ENCODE measurements around the gene SLC35E2B.

The SLC35E2B gene

GRCh38 chr1:1629430-1630190, 63.0 kb downstream of the SLC35E2B start:
- TF ChIP-seq MYC (IDR thresholded peaks at IDR 0.05; ENCODE audit: low read depth, low read length) = no peak
- no peak for TF ChIP-seq POLR2A (IDR thresholded peaks at IDR 0.05; ENCODE audit: extremely low read depth, insufficient read length)
- no peak for TF ChIP-seq MAX (IDR thresholded peaks at IDR 0.05; ENCODE audit: low read depth, low read length)
- no peak overlapping the region for H3K4me3 ChIP-seq (ENCODE audit: low read depth, low read length)
- no peak for DNase-seq (ENCODE audit: low read depth)

GRCh38 chr1:1628754-1629429, 63.7 kb downstream of the SLC35E2B start:
- DNase-seq (ENCODE audit: low read depth) = no peak
- H3K4me3 ChIP-seq (ENCODE audit: low read depth, low read length) = no peak overlapping the region
- no peak for TF ChIP-seq CTCF (IDR thresholded peaks at IDR 0.05; ENCODE audit: low read depth, low read length)
- no peak for TF ChIP-seq MYC (IDR thresholded peaks at IDR 0.05; ENCODE audit: low read depth, low read length)
- TF ChIP-seq MAX (IDR thresholded peaks at IDR 0.05; ENCODE audit: low read depth, low read length) = no peak
- TF ChIP-seq POLR2A (IDR thresholded peaks at IDR 0.05; ENCODE audit: extremely low read depth, insufficient read length) = no peak

GRCh38 chr1:1627829-1628753, 64.5 kb downstream of the SLC35E2B start:
- DNase-seq (ENCODE audit: low read depth) = no peak
- TF ChIP-seq MAX (IDR thresholded peaks at IDR 0.05; ENCODE audit: low read depth, low read length) = no peak
- TF ChIP-seq POLR2A (IDR thresholded peaks at IDR 0.05; ENCODE audit: extremely low read depth, insufficient read length) = no peak
- TF ChIP-seq CTCF (IDR thresholded peaks at IDR 0.05; ENCODE audit: low read depth, low read length) = no peak
- TF ChIP-seq MYC (IDR thresholded peaks at IDR 0.05; ENCODE audit: low read depth, low read length) = no peak
- no peak overlapping the region for H3K4me3 ChIP-seq (ENCODE audit: low read depth, low read length)

GRCh38 chr1:1627261-1627828, 65.2 kb downstream of the SLC35E2B start:
- TF ChIP-seq POLR2A (IDR thresholded peaks at IDR 0.05; ENCODE audit: extremely low read depth, insufficient read length) (no peak), CTCF (IDR thresholded peaks at IDR 0.05; ENCODE audit: low read depth, low read length) (no peak), MAX (IDR thresholded peaks at IDR 0.05; ENCODE audit: low read depth, low read length) (no peak), MYC (IDR thresholded peaks at IDR 0.05; ENCODE audit: low read depth, low read length) (no peak)
- DNase-seq (ENCODE audit: low read depth) = no peak
- no peak overlapping the region for H3K4me3 ChIP-seq (ENCODE audit: low read depth, low read length)

GRCh38 chr1:1626207-1627141, 66.1 kb downstream of the SLC35E2B start:
- no peak overlapping the region for H3K4me3 ChIP-seq (ENCODE audit: low read depth, low read length)
- no peak for DNase-seq (ENCODE audit: low read depth)
- TF ChIP-seq CTCF (IDR thresholded peaks at IDR 0.05; ENCODE audit: low read depth, low read length) (no peak), MYC (IDR thresholded peaks at IDR 0.05; ENCODE audit: low read depth, low read length) (no peak), MAX (IDR thresholded peaks at IDR 0.05; ENCODE audit: low read depth, low read length) (no peak)

All from NB4 (cell line).